ENCODE measurements around the gene LDHD. TPM values are rescaled to one million over a fixed set of nuclear protein-coding genes. Genes with fewer than 3 reads are reported as not detected.

The LDHD gene
- total and polyA plus RNA-seq, 10 of the 15 experiments (the other 5 are each of a cell fraction or from before 2014, with no cell fraction given): 0.10 to 0.12 TPM; not detected in 8

DNA sequence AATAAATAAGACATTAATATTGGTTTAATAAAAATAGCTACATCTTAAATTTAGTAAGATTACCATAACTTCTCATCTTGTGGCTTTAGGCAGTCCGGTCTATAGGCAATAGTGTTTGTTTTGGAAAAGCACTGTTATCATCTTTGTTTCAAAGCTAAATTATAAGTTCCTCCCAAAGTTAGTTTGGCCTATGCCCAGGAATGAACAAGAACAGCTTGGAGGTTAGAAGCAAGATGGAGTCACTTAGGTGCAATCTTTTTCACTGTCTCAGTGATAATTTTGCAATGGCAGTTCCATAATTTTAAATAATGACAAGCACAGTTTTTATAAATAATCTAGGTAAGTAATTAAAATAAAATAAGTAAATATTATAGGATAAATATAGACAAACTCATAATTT, 6.0 kb upstream of the LDHD start:
- intact Hi-C loops (cut with micrococcal nuclease; ENCODE audit: unreplicated experiment) (no loop called here), in situ Hi-C loops (cut with MboI) (no loop called here)
- H3K79me2 ChIP-seq (ENCODE audit: control insufficient read depth, insufficient read depth, low read length): no peaks in the 10 kb centered on the region
- ChIA-PET POLR2A (no interaction called here), SMC1A (ENCODE audit: uncharacterized antibody, unreplicated experiment) (interaction anchor here (1.7 kb wide), 1 partner anchor 11 kb away, joined by 5 read pairs; no protein-coding TSS in a partner anchor), RAD21 (ENCODE audit: unreplicated experiment) (interaction anchor here (1.4 kb wide), 1 partner anchor 12 kb away, joined by 5 read pairs; no protein-coding TSS in a partner anchor), CTCF (interaction anchor here (0.9 to 4.6 kb wide), 2 partner anchors 12 to 259 kb away, joined by 4 to 23 read pairs; no protein-coding TSS in a partner anchor)
- FAIRE-seq: no peak
- ATAC-seq: no peak
- no peak overlapping the region for H3K4me3 ChIP-seq
- TF ChIP-seq POU2F2 (IDR thresholded peaks at IDR 0.05; ENCODE audit: borderline replicate concordance, low read depth, low read length): no peak
- no peak for TF ChIP-seq POLR2AphosphoS2 (IDR thresholded peaks at IDR 0.05; ENCODE audit: low read depth, low read length)
- TF ChIP-seq IKZF2 (IDR thresholded peaks at IDR 0.05): no peak
- TF ChIP-seq GABPA (IDR thresholded peaks at IDR 0.05; ENCODE audit: low read depth): no peak
- TF ChIP-seq YY1 (IDR thresholded peaks at IDR 0.05; ENCODE audit: low read depth, low read length): no peak
- no peak for TF ChIP-seq RELB (IDR thresholded peaks at IDR 0.05; ENCODE audit: low read depth)
- no peak for TF ChIP-seq JUNB (IDR thresholded peaks at IDR 0.05)
- TF ChIP-seq KDM1A (IDR thresholded peaks at IDR 0.05; ENCODE audit: borderline replicate concordance): no peak
- no peak for TF ChIP-seq BHLHE40 (IDR thresholded peaks at IDR 0.05; ENCODE audit: borderline replicate concordance in 1 of 2, low read depth in 2 of 2, low read length in 1 of 2)
- H3K9me3 ChIP-seq (replicated peaks; ENCODE audit: control insufficient read depth, insufficient read depth, low read length): peaks cover 3% of the 10 kb centered on the region; the same call in 2 of the 3 replicates
- H3K27ac ChIP-seq (ENCODE audit: control insufficient read depth, insufficient read depth): no peak overlapping the region
- no peaks in the 10 kb centered on the region for H3K27me3 ChIP-seq (replicated peaks in 1 of 2; ENCODE audit: control insufficient read depth in 2 of 2, insufficient read depth in 2 of 2, low read length in 1 of 2)
- no peak overlapping the region for H3K4me2 ChIP-seq (ENCODE audit: control insufficient read depth, insufficient read depth)
- H3K9ac ChIP-seq (ENCODE audit: control insufficient read depth, insufficient read depth, low read length): no peak overlapping the region
- H2AFZ ChIP-seq (ENCODE audit: control insufficient read depth, low read depth, low read length): no peak overlapping the region
- H3K4me1 ChIP-seq (ENCODE audit: control insufficient read depth, insufficient read depth, low read length): no peaks in the 10 kb centered on the region
- no peaks in the 10 kb centered on the region for H3K36me3 ChIP-seq (ENCODE audit: control insufficient read depth in 2 of 2, insufficient read depth in 2 of 2, low read length in 1 of 2)
- no TSS peak for BruUV-seq (replicated peaks)
- WGBS (ENCODE audit: insufficient coverage, insufficient replicate concordance, low lambda C conversion rate, missing lambda C conversion rate): 32% methylated on average over 1 of the region's 1 CpG
- H4K20me1 ChIP-seq (ENCODE audit: control insufficient read depth, insufficient read depth): no peaks in the 10 kb centered on the region
- DNase-seq (ENCODE audit: low read depth, low spot score): no peak
